ENCODE measurements around the gene NR2F6. TPM values are rescaled to one million over a fixed set of nuclear protein-coding genes. Genes with fewer than 3 reads are reported as not detected.
A peak's percentile ranks its signal among the peaks of the same experiment; 100 is the strongest.

Gene NR2F6
- 61.1 TPM for polyA plus RNA-seq
- long read RNA-seq, donor 1, transcript NR2F6-201 (4 exons, 2,404 nt): major isoform, 34 of 54 reads
- long read RNA-seq, donor 1, partial matches to known transcripts: 20 of 54 reads
- long read RNA-seq, donor 1, other reads (novel, unspliced or antisense): 0 of 54 reads
- long read RNA-seq, donor 2, transcript NR2F6-201 (4 exons, 2,404 nt): major isoform, 65 of 85 reads
- long read RNA-seq, donor 2, partial matches to known transcripts: 20 of 85 reads
- long read RNA-seq, donor 2, other reads (novel, unspliced or antisense): 0 of 85 reads
- long read RNA-seq, donor 3: 0 reads
- long read RNA-seq, donor 4, transcript NR2F6-201 (4 exons, 2,404 nt): major isoform, 5 of 5 reads
- long read RNA-seq, donor 4, partial matches to known transcripts: 0 of 5 reads
- long read RNA-seq, donor 4, other reads (novel, unspliced or antisense): 0 of 5 reads
- long read RNA-seq, donor 5, transcript NR2F6-201 (4 exons, 2,404 nt): major isoform, 32 of 45 reads
- long read RNA-seq, donor 5, partial matches to known transcripts: 13 of 45 reads
- long read RNA-seq, donor 5, other reads (novel, unspliced or antisense): 0 of 45 reads
- long read RNA-seq, donor 6, transcript NR2F6-201 (4 exons, 2,404 nt): major isoform, 63 of 94 reads
- long read RNA-seq, donor 6, partial matches to known transcripts: 31 of 94 reads
- long read RNA-seq, donor 6, other reads (novel, unspliced or antisense): 0 of 94 reads
- long read RNA-seq, donor 7, transcript NR2F6-201 (4 exons, 2,404 nt): major isoform, 15 of 21 reads
- long read RNA-seq, donor 7, partial matches to known transcripts: 6 of 21 reads
- long read RNA-seq, donor 7, other reads (novel, unspliced or antisense): 0 of 21 reads
- long read RNA-seq, donor 8, transcript NR2F6-201 (4 exons, 2,404 nt): major isoform, 57 of 77 reads
- long read RNA-seq, donor 8, partial matches to known transcripts: 20 of 77 reads
- long read RNA-seq, donor 8, other reads (novel, unspliced or antisense): 0 of 77 reads
- long read RNA-seq, donor 9, transcript NR2F6-201 (4 exons, 2,404 nt): major isoform, 39 of 49 reads
- long read RNA-seq, donor 9, partial matches to known transcripts: 10 of 49 reads
- long read RNA-seq, donor 9, other reads (novel, unspliced or antisense): 0 of 49 reads
- long read RNA-seq, donor 10, transcript NR2F6-201 (4 exons, 2,404 nt): major isoform, 70 of 86 reads
- long read RNA-seq, donor 10, partial matches to known transcripts: 16 of 86 reads
- long read RNA-seq, donor 10, other reads (novel, unspliced or antisense): 0 of 86 reads
- long read RNA-seq, donor 11, transcript NR2F6-201 (4 exons, 2,404 nt): major isoform, 42 of 48 reads
- long read RNA-seq, donor 11, partial matches to known transcripts: 6 of 48 reads
- long read RNA-seq, donor 11, other reads (novel, unspliced or antisense): 0 of 48 reads

DNA sequence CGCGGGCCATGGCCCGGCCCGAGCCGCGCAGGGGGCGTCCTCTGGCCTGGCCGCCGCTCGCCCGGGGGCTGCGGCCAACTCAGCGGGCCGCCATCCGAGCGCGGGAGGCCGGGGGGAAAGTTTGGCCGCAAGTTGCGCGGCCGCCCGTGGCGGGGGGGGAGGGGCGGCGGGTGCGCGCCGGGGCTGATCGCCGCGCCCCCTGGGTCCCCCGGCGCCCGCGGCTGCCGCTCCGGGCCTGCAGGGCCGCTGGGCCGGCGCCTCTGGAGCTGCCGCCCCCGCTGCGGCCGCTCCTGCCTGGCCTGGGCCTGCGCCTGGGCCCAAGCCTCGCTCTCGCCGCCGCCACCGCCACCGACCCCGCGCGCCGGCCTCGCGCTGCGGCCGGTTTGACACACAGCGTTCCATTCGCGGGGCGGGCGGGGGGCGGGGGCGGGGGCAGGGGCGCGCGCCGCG, at the start of gene NR2F6:
Gene NR2F6 (minus strand): TSS at position 385 of the 450 bp plus-strand sequence. CDS start 699 bp downstream, outside the sequence.
- Histone ChIP-seq H3K36me3 (ENCODE audit: control insufficient read depth, insufficient read depth, low read length) (peaks cover 7% of the 10 kb centered on the region), H3K27me3 (ENCODE audit: control insufficient read depth, insufficient read depth, low read length) (no peaks in the 10 kb centered on the region), H3K27ac (ENCODE audit: low read length) (peak within 1 kb of the TSS; percentile 92), H3K9me3 (ENCODE audit: control insufficient read depth, low read depth, low read length) (no peaks in the 10 kb centered on the region), H3K4me3 (ENCODE audit: low read length) (peak within 1 kb of the TSS; percentile 76), H3K4me1 (ENCODE audit: control insufficient read depth, insufficient read depth, low read length) (peaks cover 52% of the 10 kb centered on the region)
- peak in 1 of 2 donors; percentile 71 for DNase-seq
- no CpG with 5 or more reads among the region's 72 CpGs for WGBS (ENCODE audit: insufficient coverage, low lambda C conversion rate)

DNA sequence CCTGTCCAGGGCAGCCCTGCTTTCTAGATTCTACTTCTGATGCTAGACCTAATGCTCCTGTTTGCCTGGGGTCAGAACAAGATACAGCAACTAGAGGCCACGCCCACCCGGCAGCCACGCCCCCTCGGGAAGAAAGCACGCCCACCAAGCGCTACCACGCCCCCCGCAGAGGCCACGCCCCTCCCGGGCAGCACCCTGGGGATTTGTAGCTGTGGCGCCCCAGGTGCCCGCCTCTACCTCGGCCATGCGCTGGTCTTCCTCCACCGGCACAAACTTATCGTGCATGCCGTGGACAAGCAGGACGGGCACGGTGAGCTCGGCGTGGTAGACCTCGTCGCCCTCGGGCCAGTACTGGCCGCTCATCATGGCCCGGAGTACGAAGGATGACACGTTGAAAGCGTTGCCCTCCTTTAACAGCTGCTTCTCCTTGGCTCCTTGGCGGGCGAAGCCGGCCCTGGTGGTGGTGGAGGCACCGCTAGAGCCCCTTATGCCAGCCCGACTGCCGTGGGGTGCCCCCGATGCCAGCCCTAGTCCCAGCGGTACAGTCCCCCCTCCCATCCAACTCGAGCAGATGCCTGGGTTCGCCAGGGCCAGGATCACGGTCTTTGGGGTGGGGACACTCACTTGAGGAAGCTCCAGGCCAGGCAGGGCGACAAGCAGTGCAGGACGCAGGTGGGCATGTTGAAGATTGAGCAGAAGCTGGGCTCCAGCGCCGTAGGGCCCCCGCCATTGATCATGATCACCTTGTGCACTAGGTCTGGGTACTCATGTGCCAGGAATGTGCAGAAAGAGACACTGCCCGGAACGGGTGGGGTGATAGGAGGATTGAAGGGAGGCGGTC, 48.6 kb upstream of the NR2F6 start:
- WGBS (ENCODE audit: insufficient coverage, low lambda C conversion rate): no CpG with 5 or more reads among the region's 48 CpGs
- peaks cover 8% of the 10 kb centered on the region for H3K36me3 ChIP-seq (ENCODE audit: control insufficient read depth, insufficient read depth, low read length)
- no peaks in the 10 kb centered on the region for H3K27me3 ChIP-seq (ENCODE audit: control insufficient read depth, insufficient read depth, low read length)
- H3K9me3 ChIP-seq (ENCODE audit: control insufficient read depth, low read depth, low read length): peaks cover 6% of the 10 kb centered on the region
- H3K27ac ChIP-seq (ENCODE audit: low read length): no peak overlapping the region
- no peak overlapping the region for H3K4me3 ChIP-seq (ENCODE audit: low read length)
- no peak for DNase-seq
- peaks cover 7% of the 10 kb centered on the region for H3K4me1 ChIP-seq (ENCODE audit: control insufficient read depth, insufficient read depth, low read length)

DNA sequence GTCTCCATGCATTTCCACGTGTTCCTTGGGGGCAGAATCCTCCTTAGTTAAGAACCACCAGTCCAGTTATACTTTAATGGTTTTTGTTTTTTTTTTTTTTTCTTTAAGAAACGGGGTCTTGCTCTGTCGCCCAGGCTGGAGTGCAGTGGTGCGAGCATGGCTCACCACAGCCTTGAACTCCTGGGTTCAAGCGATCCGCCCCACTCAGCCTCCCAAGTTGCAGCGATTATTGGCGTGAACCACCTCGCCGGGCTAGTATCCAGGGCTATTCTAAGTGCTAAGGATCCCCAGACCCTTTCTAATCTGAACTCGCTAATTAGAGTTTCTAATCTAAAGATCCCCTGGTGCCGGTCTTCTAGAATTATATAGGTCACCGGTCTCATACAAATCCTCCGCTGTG, 47.9 kb upstream of the NR2F6 start:
- Histone ChIP-seq H3K4me1 (ENCODE audit: control insufficient read depth, insufficient read depth, low read length) (peaks cover 7% of the 10 kb centered on the region), H3K27me3 (ENCODE audit: control insufficient read depth, insufficient read depth, low read length) (no peaks in the 10 kb centered on the region), H3K36me3 (ENCODE audit: control insufficient read depth, insufficient read depth, low read length) (peaks cover 8% of the 10 kb centered on the region), H3K27ac (ENCODE audit: low read length) (no peak overlapping the region), H3K9me3 (ENCODE audit: control insufficient read depth, low read depth, low read length) (peaks cover 6% of the 10 kb centered on the region), H3K4me3 (ENCODE audit: low read length) (no peak overlapping the region)
- WGBS (ENCODE audit: insufficient coverage, low lambda C conversion rate): no CpG with 5 or more reads among the region's 14 CpGs
- no peak for DNase-seq

DNA sequence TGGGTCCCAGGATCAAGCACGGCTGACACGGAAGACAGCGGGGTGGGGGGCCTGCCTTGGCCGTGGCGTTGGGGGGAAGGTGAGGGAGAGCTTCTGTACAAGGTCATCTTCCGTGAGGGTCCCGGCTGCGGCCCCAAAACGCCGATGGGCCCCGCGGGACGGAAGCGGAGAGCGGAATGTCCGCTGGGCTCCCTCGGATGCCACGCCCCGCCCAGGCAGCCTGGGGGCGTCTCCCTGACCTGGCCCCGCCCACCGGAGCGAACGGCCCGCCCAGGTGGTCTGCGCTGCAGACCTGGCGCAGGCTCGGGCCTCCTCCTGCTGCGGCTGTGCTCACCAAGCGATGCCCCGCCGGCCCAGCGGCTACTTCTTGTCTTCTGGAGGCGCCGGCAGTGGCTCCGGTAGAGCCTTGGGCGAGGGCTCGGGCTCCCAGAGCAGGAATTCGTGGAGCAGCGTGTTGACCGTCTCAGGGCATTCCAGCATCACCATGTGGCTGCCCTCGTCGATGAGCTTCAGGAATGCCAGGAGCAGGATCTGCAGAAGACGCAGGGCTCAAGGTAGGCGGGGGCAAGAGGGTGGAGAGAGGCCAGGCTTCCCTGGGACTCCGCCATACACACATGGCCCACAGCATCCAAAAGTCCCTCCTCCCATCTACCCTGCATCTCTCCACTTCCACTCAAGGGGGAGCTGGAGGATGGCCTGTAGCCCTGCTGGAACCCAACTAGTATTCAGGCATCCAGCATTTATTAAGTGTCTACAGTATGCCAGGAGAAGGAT, 46.8 kb upstream of the NR2F6 start:
- no CpG with 5 or more reads among the region's 46 CpGs for WGBS (ENCODE audit: insufficient coverage, low lambda C conversion rate)
- H3K9me3 ChIP-seq (ENCODE audit: control insufficient read depth, low read depth, low read length): peaks cover 6% of the 10 kb centered on the region

DNA sequence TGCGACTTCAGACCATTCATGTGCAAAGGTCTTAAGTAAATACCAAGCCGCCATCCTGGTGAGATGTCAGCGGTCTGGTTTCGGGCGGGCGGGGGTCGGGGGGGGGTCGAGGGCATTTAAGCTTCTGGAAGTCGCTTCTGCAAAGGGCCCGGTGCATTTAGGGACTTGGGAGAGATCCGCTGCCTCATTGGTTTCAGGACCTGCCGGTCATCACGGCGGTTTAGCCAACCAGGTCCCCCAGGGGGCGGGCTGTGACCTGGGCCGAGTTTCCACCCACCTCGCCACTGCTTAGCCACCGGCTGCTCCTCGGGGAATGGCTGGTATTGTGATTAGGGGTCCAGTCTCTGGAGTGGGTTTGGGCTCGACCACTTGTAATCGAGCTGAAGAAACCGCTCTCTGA, 43.8 kb upstream of the NR2F6 start:
- Histone ChIP-seq H3K4me1 (ENCODE audit: control insufficient read depth, insufficient read depth, low read length) (peaks cover 7% of the 10 kb centered on the region), H3K27ac (ENCODE audit: low read length) (no peak overlapping the region), H3K36me3 (ENCODE audit: control insufficient read depth, insufficient read depth, low read length) (no peaks in the 10 kb centered on the region), H3K27me3 (ENCODE audit: control insufficient read depth, insufficient read depth, low read length) (no peaks in the 10 kb centered on the region), H3K4me3 (ENCODE audit: low read length) (no peak overlapping the region), H3K9me3 (ENCODE audit: control insufficient read depth, low read depth, low read length) (peaks cover 6% of the 10 kb centered on the region)
- no CpG with 5 or more reads among the region's 22 CpGs for WGBS (ENCODE audit: insufficient coverage, low lambda C conversion rate)
- no peak for DNase-seq

More for the DNA sequence above, 46.8 kb upstream of the NR2F6 start:
- Histone ChIP-seq H3K27ac (ENCODE audit: low read length) (peak overlapping the region; percentile 67), H3K27me3 (ENCODE audit: control insufficient read depth, insufficient read depth, low read length) (no peaks in the 10 kb centered on the region), H3K4me3 (ENCODE audit: low read length) (peak overlapping the region; percentile 64), H3K36me3 (ENCODE audit: control insufficient read depth, insufficient read depth, low read length) (peaks cover 4% of the 10 kb centered on the region), H3K4me1 (ENCODE audit: control insufficient read depth, insufficient read depth, low read length) (peaks cover 7% of the 10 kb centered on the region)
- peak; percentile 66 to 77 for DNase-seq

DNA sequence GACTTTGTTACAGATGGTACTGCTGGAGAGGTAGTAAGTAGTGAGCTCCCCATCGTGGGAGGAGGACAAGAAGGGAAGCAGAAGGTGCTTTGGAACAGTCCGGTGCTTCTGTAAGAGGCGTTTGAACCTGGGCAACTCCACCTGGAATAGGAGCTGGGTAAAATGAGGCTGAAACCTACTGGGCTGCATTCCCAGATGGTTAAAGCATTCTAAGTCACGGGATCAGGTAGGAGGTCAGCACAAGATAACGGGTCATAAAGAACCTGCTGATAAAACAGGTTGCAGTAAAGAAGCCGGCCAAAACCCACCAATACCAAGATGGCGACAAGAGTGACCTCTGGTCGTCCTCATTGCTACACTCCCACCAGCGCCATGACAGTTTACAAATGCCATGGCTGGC, 41.0 kb upstream of the NR2F6 start:
- peak overlapping the region; percentile 44 for H3K27ac ChIP-seq (ENCODE audit: low read length)
- no peaks in the 10 kb centered on the region for H3K36me3 ChIP-seq (ENCODE audit: control insufficient read depth, insufficient read depth, low read length)
- H3K9me3 ChIP-seq (ENCODE audit: control insufficient read depth, low read depth, low read length): peaks cover 6% of the 10 kb centered on the region
- no CpG with 5 or more reads among the region's 9 CpGs for WGBS (ENCODE audit: insufficient coverage, low lambda C conversion rate)
- DNase-seq: peak; percentile 57 to 71
- peaks cover 8% of the 10 kb centered on the region for H3K27me3 ChIP-seq (ENCODE audit: control insufficient read depth, insufficient read depth, low read length)
- H3K4me3 ChIP-seq (ENCODE audit: low read length): no peak overlapping the region
- H3K4me1 ChIP-seq (ENCODE audit: control insufficient read depth, insufficient read depth, low read length): peaks cover 7% of the 10 kb centered on the region

DNA sequence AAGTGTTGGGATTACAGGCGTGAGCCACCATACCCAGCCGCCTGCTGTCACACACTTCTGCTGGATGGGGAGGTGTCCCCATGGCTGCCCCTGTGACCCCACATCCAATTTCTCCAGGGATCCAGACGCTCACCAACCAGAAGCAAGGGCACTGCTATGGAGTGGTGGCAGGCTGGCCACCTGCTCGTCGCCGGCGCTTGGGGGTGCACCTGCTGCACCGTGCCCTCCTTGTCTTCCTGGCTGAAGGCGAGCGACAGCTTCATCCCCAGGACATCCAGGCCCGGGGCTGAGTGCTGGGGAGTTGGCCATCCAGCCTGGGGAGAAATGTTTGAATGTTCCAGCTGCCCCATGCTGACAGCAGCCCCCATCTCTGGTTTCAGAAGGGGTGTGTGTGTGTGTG, 40.5 kb upstream of the NR2F6 start:
- no peak overlapping the region for H3K4me3 ChIP-seq (ENCODE audit: low read length)
- H3K9me3 ChIP-seq (ENCODE audit: control insufficient read depth, low read depth, low read length): peaks cover 10% of the 10 kb centered on the region
- H3K4me1 ChIP-seq (ENCODE audit: control insufficient read depth, insufficient read depth, low read length): peaks cover 11% of the 10 kb centered on the region
- WGBS (ENCODE audit: insufficient coverage, low lambda C conversion rate): no CpG with 5 or more reads among the region's 11 CpGs
- H3K36me3 ChIP-seq (ENCODE audit: control insufficient read depth, insufficient read depth, low read length): no peaks in the 10 kb centered on the region
- DNase-seq: no peak
- peak overlapping the region; percentile 44 for H3K27ac ChIP-seq (ENCODE audit: low read length)
- peaks cover 13% of the 10 kb centered on the region for H3K27me3 ChIP-seq (ENCODE audit: control insufficient read depth, insufficient read depth, low read length)

DNA sequence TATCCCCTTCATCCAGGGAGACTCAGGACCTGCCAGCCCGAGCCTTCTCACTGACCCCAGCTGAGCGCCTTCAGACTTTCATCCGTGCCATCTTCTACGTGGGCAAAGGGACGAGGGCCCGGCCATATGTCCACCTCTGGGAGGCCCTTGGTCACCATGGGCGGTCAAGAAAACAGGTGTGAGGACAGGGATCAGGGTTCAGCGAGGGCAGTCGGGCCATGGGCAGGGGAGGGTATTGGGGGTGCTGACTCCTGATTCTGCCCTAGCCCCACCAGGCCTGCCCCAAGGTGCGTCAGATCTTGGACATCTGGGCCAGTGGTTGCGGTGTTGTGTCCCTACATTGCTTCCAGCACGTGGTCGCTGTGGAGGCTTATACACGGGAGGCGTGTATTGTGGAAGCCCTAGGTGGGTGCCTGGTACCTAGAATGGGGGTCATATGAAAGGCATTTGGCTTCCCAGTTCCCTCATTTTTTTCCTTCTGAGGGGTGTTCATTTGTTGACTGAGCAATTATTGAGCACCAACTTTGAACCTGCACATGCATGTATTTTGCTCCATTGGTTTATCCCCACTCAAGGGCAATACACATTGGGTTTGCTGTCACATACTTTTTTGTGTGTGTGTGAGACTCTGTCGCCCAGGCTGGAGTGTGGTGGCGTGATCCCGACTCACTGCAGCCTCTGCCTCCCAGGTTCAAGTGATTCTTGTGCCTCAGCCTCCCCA, 39.9 kb upstream of the NR2F6 start:
- H3K4me3 ChIP-seq (ENCODE audit: low read length): no peak overlapping the region
- no peak for DNase-seq
- peaks cover 12% of the 10 kb centered on the region for H3K4me1 ChIP-seq (ENCODE audit: control insufficient read depth, insufficient read depth, low read length)
- 100% methylated on average over 1 of the region's 18 CpGs for WGBS (ENCODE audit: insufficient coverage, low lambda C conversion rate)
- no peaks in the 10 kb centered on the region for H3K36me3 ChIP-seq (ENCODE audit: control insufficient read depth, insufficient read depth, low read length)
- no peak overlapping the region for H3K27ac ChIP-seq (ENCODE audit: low read length)
- H3K9me3 ChIP-seq (ENCODE audit: control insufficient read depth, low read depth, low read length): peaks cover 10% of the 10 kb centered on the region
- peaks cover 17% of the 10 kb centered on the region for H3K27me3 ChIP-seq (ENCODE audit: control insufficient read depth, insufficient read depth, low read length)
